ENCODE data around the gene TRAF7. TPM values are rescaled to one million over a fixed set of nuclear protein-coding genes. Genes with fewer than 3 reads are reported as not detected.

TRAF7 gene
- total and polyA plus RNA-seq, 2 of the 13 experiments (the other 11 are each of a cell fraction or from before 2014, with no cell fraction given) = 47.9 to 65.6 TPM

- TF ChIP-seq ZNF281 (CRISPR knock-in tag; IDR thresholded peaks at IDR 0.05; ENCODE audit: borderline replicate concordance) = no peak
- no peak for TF ChIP-seq E2F2 (CRISPR knock-in tag; IDR thresholded peaks at IDR 0.05; ENCODE audit: borderline replicate concordance)
- TF ChIP-seq, protein P1, sequence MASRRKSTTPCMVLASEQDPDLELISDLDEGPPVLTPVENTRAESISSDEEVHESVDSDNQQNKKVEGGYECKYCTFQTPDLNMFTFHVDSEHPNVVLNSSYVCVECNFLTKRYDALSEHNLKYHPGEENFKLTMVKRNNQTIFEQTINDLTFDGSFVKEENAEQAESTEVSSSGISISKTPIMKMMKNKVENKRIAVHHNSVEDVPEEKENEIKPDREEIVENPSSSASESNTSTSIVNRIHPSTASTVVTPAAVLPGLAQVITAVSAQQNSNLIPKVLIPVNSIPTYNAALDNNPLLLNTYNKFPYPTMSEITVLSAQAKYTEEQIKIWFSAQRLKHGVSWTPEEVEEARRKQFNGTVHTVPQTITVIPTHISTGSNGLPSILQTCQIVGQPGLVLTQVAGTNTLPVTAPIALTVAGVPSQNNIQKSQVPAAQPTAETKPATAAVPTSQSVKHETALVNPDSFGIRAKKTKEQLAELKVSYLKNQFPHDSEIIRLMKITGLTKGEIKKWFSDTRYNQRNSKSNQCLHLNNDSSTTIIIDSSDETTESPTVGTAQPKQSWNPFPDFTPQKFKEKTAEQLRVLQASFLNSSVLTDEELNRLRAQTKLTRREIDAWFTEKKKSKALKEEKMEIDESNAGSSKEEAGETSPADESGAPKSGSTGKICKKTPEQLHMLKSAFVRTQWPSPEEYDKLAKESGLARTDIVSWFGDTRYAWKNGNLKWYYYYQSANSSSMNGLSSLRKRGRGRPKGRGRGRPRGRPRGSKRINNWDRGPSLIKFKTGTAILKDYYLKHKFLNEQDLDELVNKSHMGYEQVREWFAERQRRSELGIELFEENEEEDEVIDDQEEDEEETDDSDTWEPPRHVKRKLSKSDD (CRISPR knock-in tag; IDR thresholded peaks at IDR 0.05; ENCODE audit: low read depth) = 0 out of 2 replicates have a peak, but pooled peaks have one; percentile 31
Measured at GRCh38 chr16:2189252-2189893, 33.8 kb downstream of the TRAF7 start (continued).
